IMR-90 (cell line): ENCODE measurements around the gene ST3GAL3. TPM values are rescaled to one million over a fixed set of nuclear protein-coding genes. Genes with fewer than 3 reads are reported as not detected.

Experiments used
- ATAC-seq: fragments of 200-7000 bp; cut with Tn5 transposase; 2 replicates; pipeline ENCODE4 v1.9.1; 2020; ENCODE audit warnings: low read depth, mild to moderate bottlenecking, moderate library complexity
- BruUV-seq: library from RNA; stranded (reverse); fragments of 400-500 nt; replicated peaks from 2 replicates; lab custom pipeline; 2021; lab: Mats Ljungman, UMichigan
- CTCF ChIA-PET: fragments of 300-600 bp; formaldehyde crosslinking; extraction: SDS; loops from one replicate; lab custom pipeline; 2021; ENCODE audit warnings: antibody characterized with exemption; lab: Yijun Ruan, JAX
- POLR2A ChIA-PET: fragments of 300-600 bp; sonication (Branson Sonifier 250); formaldehyde crosslinking; loops from one replicate; lab custom pipeline; 2022; ENCODE audit warnings: antibody characterized with exemption; ENCODE audit not compliant: unreplicated experiment; lab: Charles Lee
- DNase-seq: peaks from one replicate; pipeline ENCODE4 v3.0.0; 2013
- H2AFZ ChIP-seq: replicated peaks from 2 replicates; pipeline ENCODE3; 2013; ENCODE audit warnings: low read length, mild to moderate bottlenecking; ENCODE audit not compliant: poor library complexity
- H2AK5ac ChIP-seq: 2 replicates; pipeline ENCODE4 v1.6.1; 2013; ENCODE audit warnings: low read depth, low read length, inconsistent platforms
- H2AK9ac ChIP-seq: replicated peaks from 2 replicates; pipeline ENCODE3; 2013; ENCODE audit warnings: mild to moderate bottlenecking, low read depth, low read length, moderate library complexity; ENCODE audit not compliant: poor library complexity
- H2BK120ac ChIP-seq: 2 replicates; pipeline ENCODE4 v1.6.1; 2013; ENCODE audit warnings: low read depth, low read length, inconsistent platforms
- H2BK15ac ChIP-seq: 3 replicates; pipeline ENCODE4 v1.6.1; 2013; ENCODE audit warnings: low read depth, low read length, inconsistent platforms
- H2BK20ac ChIP-seq: 2 replicates; pipeline ENCODE4 v1.6.1; 2013; ENCODE audit warnings: low read depth, mild to moderate bottlenecking, inconsistent platforms, low read length, moderate library complexity
- H2BK5ac ChIP-seq: 2 replicates; pipeline ENCODE4 v1.6.1; 2013; ENCODE audit warnings: mild to moderate bottlenecking, low read depth, low read length, inconsistent platforms; ENCODE audit not compliant: poor library complexity, severe bottlenecking
- H3K14ac ChIP-seq: replicated peaks from 2 replicates; pipeline ENCODE4 v1.6.1; 2013; ENCODE audit warnings: low read depth, low read length, inconsistent platforms
- H3K18ac ChIP-seq: 2 replicates; pipeline ENCODE4 v1.6.1; 2013; ENCODE audit warnings: low read depth, low read length, control low read depth
- H3K23ac ChIP-seq: 2 replicates; pipeline ENCODE4 v1.6.1; 2013; ENCODE audit warnings: low read depth, low read length, inconsistent platforms
- H3K27ac ChIP-seq: 2 replicates; pipeline ENCODE4 v1.5.1; 2013; ENCODE audit warnings: mild to moderate bottlenecking, control low read depth, low read length; ENCODE audit not compliant: insufficient read depth
- H3K27me3 ChIP-seq: 2 replicates; pipeline ENCODE4 v1.6.1; 2013; ENCODE audit warnings: low read length; ENCODE audit not compliant: control insufficient read depth, insufficient read depth
- H3K36me3 ChIP-seq: 2 replicates; pipeline ENCODE4 v1.6.1; 2013; ENCODE audit warnings: low read length, mixed read lengths; ENCODE audit not compliant: control insufficient read depth, insufficient read depth
- H3K4ac ChIP-seq: 2 replicates; pipeline ENCODE4 v1.6.1; 2013; ENCODE audit warnings: low read depth, low read length, inconsistent platforms
- H3K4me1 ChIP-seq: 2 replicates; pipeline ENCODE4 v1.6.1; 2013; ENCODE audit warnings: low read length, mixed read lengths; ENCODE audit not compliant: control insufficient read depth, insufficient read depth
- H3K4me2 ChIP-seq: 2 replicates; pipeline ENCODE4 v1.6.1; 2013; ENCODE audit warnings: low read depth, mild to moderate bottlenecking, control low read depth, low read length, moderate library complexity
- H3K4me3 ChIP-seq: 2 replicates; pipeline ENCODE4 v1.5.1; 2013; ENCODE audit warnings: low read depth, mild to moderate bottlenecking, control low read depth, low read length, moderate library complexity; ENCODE audit not compliant: insufficient read depth
- H3K56ac ChIP-seq: 2 replicates; pipeline ENCODE4 v1.6.1; 2013; ENCODE audit warnings: low read length, inconsistent platforms; ENCODE audit not compliant: insufficient read depth; ENCODE audit errors: extremely low read depth
- H3K79me1 ChIP-seq, 2 experiments: 2 replicates each; pipeline ENCODE4 v1.6.1; 2013; ENCODE audit warnings: low read length in 2 of 2, inconsistent platforms in 1 of 2, low read depth in 1 of 2
- H3K9ac ChIP-seq: 2 replicates; pipeline ENCODE4 v1.6.1; 2013; ENCODE audit warnings: low read depth, low read length, control low read depth
- H3K9me1 ChIP-seq: 2 replicates; pipeline ENCODE4 v1.6.1; 2013; ENCODE audit warnings: low read length, inconsistent platforms; ENCODE audit not compliant: insufficient read depth
- H3K9me3 ChIP-seq: 2 replicates; pipeline ENCODE4 v1.6.1; 2013; ENCODE audit warnings: low read length; ENCODE audit not compliant: control insufficient read depth, insufficient read depth
- H4K20me1 ChIP-seq: 2 replicates; pipeline ENCODE4 v1.6.1; 2013; ENCODE audit warnings: low read length, inconsistent platforms; ENCODE audit not compliant: insufficient read depth
- H4K5ac ChIP-seq: 2 replicates; pipeline ENCODE4 v1.6.1; 2013; ENCODE audit warnings: mild to moderate bottlenecking, low read depth, low read length, control low read depth
- H4K8ac ChIP-seq, 2 experiments: 2 replicates each; pipeline ENCODE4 v1.6.1; 2013; ENCODE audit warnings: low read depth in 2 of 2, low read length in 2 of 2, control low read depth in 1 of 2, inconsistent platforms in 1 of 2
- H4K91ac ChIP-seq: 2 replicates; pipeline ENCODE4 v1.6.1; 2013; ENCODE audit warnings: low read depth, low read length, inconsistent platforms; ENCODE audit not compliant: insufficient read depth
- CHD1 ChIP-seq: IDR thresholded peaks from 2 replicates; pipeline ENCODE4 v1.6.1; 2012; ENCODE audit warnings: low read depth, low read length, improper control_type of control experiment
- FOS ChIP-seq: fragments of 150-350 bp; IDR thresholded peaks from 2 replicates; pipeline ENCODE4 v1.6.1; 2016; ENCODE audit warnings: low read depth, low read length
- RCOR1 ChIP-seq: IDR thresholded peaks from 2 replicates; pipeline ENCODE4 v1.6.1; 2012; ENCODE audit warnings: mild to moderate bottlenecking, low read length, improper control_type of control experiment; ENCODE audit not compliant: insufficient replicate concordance
- SMC3 ChIP-seq: fragments of 150-350 bp; IDR thresholded peaks from 2 replicates; pipeline ENCODE4 v1.6.1; 2016; ENCODE audit warnings: low read depth, mild to moderate bottlenecking, antibody characterized with exemption, low read length, moderate library complexity
- WGBS, 2 experiments: methylation state at CpG; one replicate each; pipeline versions ENCODE4 v1.1.5 to v1.1.7; 2013; ENCODE audit warnings: missing lambda C conversion rate in 2 of 2; ENCODE audit not compliant: insufficient read length in 1 of 2; ENCODE audit errors: extremely low coverage in 2 of 2; 5-methylcytosine and 5-hydroxymethylcytosine counted together
- dilution Hi-C: fragments of 300-500 bp; cut with HindIII; formaldehyde crosslinking; loops from one replicate; pipeline ENCODE4 v1.14.3; 2018; ENCODE audit warnings: low sequenced_read_pairs; ENCODE audit not compliant: unreplicated experiment
- in situ Hi-C: fragments of 300-500 bp; cut with MboI; formaldehyde crosslinking; loops from 3 replicates; pipeline ENCODE4 v1.14.3; 2019; ENCODE audit warnings: low sequenced_read_pairs, inconsistent platforms, mixed read lengths
- intact Hi-C: fragments of 100-400 bp; cut with micrococcal nuclease; formaldehyde crosslinking; loops from 2 replicates; pipeline ENCODE4 v1.10.0; 2022
- polyA plus RNA-seq, 3 experiments: library from polyadenylated mRNA; depleted of rRNA; stranded (reverse); fragments of >200 nt; gene quantifications; 2 replicates each; pipeline ENCODE4 v1.2.3, GENCODE V29; 2012; ENCODE audit warnings: low replicate concordance in 1 of 3
- total RNA-seq: library from RNA; depleted of rRNA; stranded (reverse); fragments of >200 nt; gene quantifications from 2 replicates; pipeline ENCODE4 v1.2.3, GENCODE V29; 2012

Gene ST3GAL3
- total and polyA plus RNA-seq, 2 of the 4 experiments (the other 2 are of a cell fraction) = 12.0 to 14.8 TPM

DNA sequence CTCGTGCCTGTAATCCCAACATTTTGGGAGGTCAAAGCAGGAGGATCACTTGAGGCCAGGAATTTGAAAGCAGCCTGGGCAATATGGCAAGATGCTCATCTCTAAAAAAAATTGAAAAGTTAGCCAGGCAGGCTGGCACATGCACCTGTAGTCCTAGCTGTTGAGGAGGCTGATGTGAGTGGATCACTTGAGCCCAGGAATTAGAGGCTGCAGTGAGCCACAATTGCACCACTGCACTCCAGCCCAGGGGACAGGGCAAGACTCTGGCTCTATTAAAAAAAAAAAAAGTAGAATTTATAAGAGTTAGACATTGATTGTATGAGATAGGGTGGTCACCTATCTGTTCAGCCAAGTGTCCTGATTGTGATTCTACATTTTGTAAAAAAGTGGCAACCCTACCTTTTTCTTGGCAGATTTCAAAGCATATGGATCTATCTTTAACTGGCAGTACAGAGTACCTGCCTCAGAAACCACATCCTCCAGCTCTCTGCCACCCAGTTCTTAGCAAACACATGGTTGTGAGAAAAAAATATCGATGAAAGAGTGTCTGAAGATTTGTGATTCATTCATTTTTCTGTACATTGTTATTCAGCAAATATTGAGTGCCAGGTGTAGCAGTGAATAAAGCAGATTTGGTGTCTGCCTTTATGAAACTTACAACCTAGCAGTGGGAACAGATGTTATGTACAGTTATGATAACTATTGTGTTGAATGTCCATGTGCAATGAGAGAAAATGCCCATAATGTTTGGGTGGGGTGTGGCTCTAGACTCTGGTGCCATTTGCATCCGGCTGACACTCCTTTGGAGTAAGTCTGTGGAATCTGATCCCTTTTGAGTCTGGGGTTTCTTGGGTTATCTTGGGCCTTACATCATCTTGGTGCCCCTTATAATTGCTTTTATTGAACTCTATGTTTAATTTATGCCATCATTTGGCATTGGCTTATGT, 82.5 kb downstream of the ST3GAL3 start:
- Histone ChIP-seq H3K9ac (no peak overlapping the region), H3K4me2 (no peak overlapping the region), H2BK20ac (no peak overlapping the region), H2BK120ac (no peak overlapping the region), H3K4ac (no peak overlapping the region), H3K9me1 (peaks cover 9% of the 10 kb centered on the region), H3K79me1 (peaks cover 23 to 64% of the 10 kb centered on the region in 2 experiments), H3K4me3 (no peak overlapping the region), H2BK15ac (no peak overlapping the region), H3K4me1 (peaks cover 5% of the 10 kb centered on the region; the same call in 1 of the 2 replicates), H3K56ac (no peak overlapping the region), H3K14ac (no peak overlapping the region), H2AK5ac (no peak overlapping the region), H3K27ac (no peak overlapping the region), H2BK5ac (no peak overlapping the region), H4K91ac (no peak overlapping the region), H4K5ac (no peak overlapping the region), H4K8ac (no peak overlapping the region), H2AFZ (no peak overlapping the region), H3K9me3 (no peaks in the 10 kb centered on the region), H3K27me3 (no peaks in the 10 kb centered on the region), H3K18ac (no peak overlapping the region), H2AK9ac (no peak overlapping the region), H4K20me1 (0 out of 2 replicates have a peak, but pooled peaks cover 6% of the 10 kb centered on the region), H3K36me3 (peaks cover 3% of the 10 kb centered on the region; the same call in 1 of the 2 replicates), H3K23ac (no peak overlapping the region)
- ATAC-seq = no peak
- no TSS peak for BruUV-seq
- WGBS, 2 experiments = 96% methylated on average over 2 of the region's 3 CpGs; no CpG with 5 or more reads in 1 of the 2 experiments
- CTCF ChIA-PET = interaction anchor here (0.6 kb wide), 1 partner anchor 71 kb away, joined by 11 read pairs; no protein-coding TSS in a partner anchor
- in situ Hi-C loops = no loop called here
- POLR2A ChIA-PET = interaction anchor here (0.6 kb wide), 1 partner anchor 93 kb away, joined by 4 read pairs; no protein-coding TSS in a partner anchor
- DNase-seq = no peak
- TF ChIP-seq CHD1 = no peak
- TF ChIP-seq FOS = no peak
- TF ChIP-seq RCOR1 = no peak
- no peak for TF ChIP-seq SMC3
- intact Hi-C loops = no loop called here
- dilution Hi-C loops = no loop called here
